NCI-H510A (cell line): ENCODE measurements around the gene FOSL1.

Source experiments
- DNase-seq: peaks from one replicate; lab custom pipeline; 2025; lab: John Stamatoyannopoulos, UW

The FOSL1 gene

DNA sequence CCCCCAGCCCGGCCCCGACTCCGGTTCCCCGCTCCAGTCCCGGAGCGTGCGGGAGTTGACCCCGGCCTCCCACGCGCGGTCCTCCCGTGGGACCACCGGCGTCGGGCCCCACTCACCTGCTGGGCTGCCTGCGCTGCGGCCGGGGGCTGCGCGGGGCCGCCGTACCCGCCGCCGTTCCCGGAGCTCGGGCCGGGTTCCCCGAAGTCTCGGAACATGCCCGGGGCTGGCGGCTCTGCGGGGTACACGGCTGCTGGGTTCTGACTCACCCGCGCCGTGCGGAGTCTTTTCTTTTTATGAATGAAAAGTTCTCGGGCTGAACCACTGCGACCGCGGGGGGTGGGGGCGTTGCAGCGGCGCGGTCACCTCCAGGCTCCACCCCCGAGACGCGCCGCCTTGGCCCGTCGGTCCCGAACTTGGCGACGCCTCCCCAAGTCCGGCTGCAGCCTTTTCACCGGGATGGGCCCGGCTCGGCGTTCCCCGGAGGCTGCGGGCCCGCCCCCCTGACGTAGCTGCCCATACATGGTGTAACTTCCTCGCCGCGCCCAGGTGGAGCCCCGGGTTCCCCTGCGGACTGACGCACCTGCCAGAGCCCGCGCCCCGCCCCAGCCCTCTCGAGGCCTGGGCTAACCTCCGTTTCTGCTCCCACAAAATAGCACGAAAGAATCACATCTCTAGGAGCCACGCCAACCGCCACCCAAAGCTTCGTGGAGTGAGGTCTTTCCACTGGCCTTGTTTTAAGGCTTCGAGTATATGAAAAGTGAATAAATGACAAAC is at the start of gene FOSL1:
Gene FOSL1, minus strand, starts transcription at position 264 of the 774 bp plus-strand sequence. Its CDS starts 49 bp downstream, at position 215.
- peak; percentile 92 for DNase-seq

DNA sequence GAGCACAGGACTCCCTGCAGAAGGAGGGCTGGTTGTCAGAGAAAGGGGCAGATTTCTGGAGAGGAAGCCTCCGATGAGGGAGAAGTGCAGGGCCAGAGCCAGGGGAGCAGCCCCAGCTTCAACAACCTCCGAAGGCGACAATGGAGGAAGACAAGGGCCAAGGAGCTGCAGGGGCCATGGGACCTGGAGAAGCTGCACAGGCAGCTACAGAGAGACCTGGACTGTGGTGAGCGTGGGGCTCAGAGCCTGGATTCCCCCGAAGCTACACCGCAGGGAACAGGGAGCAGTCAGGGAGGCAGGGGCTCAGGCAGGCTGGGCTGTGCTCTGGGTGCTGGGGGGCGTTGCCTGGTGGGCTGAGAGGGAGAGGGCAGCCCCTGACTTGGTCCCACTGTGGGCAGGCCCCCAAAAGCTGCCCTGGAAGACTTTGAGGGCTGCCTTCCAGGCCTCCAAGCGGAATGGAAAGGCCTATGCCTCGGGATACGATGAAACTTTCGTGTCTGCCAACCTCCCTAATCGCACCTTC is 47.5 kb upstream of the FOSL1 start:
- no peak for DNase-seq

DNA sequence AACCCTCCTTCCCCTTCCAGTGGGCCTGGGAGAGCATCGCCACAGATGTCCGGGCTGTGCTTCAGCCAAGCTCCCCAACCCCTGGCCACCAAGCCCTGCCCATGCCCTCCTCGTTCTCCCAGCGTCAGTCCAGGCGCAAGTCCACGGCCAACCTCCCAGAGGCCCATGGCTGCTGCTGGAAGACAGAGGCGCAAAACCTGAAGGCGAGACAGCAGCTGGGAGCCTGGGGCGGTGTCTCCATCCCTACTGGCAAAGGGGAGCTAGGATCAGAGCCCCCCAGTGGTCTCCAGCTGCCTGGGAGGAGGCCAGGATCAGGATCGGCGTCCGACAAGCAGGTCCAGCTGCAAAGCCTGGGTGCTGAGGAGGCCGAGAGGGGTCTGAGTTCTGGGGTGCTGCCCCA is 46.9 kb upstream of the FOSL1 start:
- no peak for DNase-seq

DNA sequence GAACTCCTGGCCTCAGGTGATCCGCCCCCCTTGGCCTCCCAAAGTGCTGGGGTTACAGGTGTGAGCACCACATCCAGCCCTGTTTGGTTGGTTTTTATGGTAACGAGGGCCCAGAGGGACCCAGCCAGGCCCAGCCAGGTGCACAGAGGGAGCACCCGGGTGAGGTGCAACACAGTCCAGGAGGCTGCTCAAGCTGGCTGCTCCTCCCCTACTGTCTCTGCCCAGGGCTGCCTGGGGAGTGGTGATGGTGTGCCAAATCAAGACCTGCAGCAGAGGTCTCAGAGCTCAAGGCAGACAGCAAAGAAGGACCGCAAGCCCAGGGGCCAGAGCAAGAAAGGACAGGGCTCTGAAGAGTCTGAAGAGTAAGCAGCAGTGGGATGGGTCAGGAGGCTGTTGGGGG is 46.5 kb upstream of the FOSL1 start:
- no peak for DNase-seq

DNA sequence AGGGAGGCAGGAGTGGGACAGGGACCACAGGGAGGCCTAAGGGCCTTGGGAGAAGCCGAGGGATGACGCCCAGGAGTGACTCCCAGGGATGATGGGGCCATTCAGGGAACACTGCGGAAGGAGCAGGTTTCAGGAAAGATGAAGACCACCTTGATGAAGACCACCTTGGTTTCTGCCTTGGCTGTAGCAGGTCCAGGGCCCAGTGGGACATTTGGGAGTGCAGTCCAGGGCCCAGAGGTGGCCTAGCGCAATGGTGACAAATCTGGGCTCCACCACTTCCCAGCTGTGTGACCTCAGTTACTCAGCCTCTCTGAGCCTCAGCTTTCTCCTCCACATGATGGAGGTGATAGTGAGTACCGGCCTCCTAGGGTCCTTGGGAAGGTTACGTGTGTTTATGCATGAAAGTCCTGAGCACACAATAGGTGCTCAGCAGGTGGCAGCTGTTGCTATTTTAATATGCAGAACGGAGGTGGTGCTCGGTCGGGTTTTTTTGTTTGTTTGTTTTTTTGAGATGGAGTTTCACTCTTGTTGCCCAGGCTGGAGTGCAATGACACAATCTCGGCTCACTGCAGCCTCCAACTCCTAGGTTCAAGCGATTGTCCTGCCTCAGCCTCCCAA is 45.9 kb upstream of the FOSL1 start:
- peak; percentile 27 for DNase-seq

DNA sequence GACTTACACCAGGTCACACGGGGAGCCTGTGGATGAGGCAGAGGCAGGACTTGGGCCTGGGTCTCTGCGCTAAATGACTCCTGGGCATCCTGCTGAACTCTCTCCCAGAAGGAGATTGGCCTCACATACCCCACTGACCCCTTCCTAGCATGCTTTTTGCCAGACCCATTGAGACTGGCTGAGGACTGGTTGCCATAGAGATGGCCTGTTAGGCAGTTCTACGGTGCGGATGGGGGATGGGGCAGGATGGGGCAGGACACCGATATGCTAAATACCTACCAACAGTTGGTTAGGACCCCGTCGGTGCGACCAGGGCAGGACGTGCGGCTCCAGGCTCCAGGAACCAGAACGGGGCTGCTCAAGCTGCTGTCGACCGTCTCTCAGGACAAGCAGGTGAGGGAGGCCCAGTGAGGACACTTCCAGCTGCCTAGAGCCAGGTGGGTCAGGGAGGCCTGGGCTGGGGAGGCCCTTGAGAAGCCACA is 45.3 kb upstream of the FOSL1 start, which contains the start of gene TSGA10IP:
Gene TSGA10IP, plus strand, starts transcription at position 51 of the 482 bp plus-strand sequence. Its CDS starts 196 bp downstream, at position 247.
- DNase-seq = no peak

DNA sequence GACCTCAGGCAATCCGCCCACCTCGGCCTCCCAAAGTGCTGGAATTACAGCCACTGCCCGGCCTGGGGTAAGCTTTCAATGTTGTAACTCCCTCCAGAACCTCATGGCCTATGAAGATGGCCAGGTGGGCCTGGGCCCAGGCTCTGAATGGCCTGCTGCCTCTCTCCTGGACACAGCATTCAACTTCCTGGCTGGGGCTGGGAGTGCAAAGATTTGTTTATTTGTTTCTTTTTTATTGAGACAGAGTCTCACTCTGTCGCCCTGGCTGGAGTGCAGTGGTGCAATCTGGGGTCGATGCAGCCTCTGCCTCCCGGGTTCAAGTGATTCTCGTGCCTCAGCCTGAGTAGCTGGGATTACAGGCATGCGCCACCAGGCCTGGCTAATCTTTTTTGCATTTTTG is 44.6 kb upstream of the FOSL1 start:
- DNase-seq = no peak

DNA sequence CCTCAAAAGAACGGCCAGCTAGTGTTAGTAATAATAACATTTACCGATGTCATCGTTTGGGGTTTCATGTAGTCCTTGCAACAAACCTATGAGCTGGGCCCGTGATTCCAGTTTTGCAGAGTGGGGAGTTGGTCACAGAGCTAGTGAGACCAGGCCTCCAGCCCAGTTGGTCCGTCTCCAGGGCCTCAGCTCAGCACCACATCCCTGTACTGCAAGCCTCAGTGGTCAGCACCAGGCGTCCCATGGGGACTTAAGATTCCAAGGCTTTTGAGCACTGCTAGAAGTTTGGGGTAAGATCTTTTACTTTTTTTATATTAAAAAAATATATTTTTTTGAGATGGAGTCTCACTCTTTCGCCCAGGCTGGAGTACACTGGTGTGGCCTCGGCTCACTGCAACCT is 44.0 kb upstream of the FOSL1 start:
- DNase-seq = no peak

DNA sequence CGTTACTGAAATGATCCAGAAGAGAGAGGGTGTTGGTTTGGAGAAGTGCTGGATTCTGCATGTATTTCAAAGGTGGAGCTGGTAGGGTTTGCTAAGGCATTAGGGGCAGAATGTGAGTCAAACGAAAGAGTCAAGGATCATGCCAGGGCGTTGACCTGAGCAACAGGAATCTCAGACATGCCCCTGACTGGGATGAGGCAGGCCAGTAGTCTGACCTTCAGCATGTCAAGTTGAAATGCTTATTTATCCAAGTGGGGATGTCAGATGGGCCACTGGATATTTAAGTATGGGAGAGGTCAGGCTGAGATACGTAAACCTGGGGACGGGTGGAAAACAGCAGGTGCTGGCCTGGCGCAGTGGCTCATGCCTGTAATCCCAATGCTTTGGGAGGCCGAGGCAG is 42.3 kb upstream of the FOSL1 start:
- DNase-seq = no peak

DNA sequence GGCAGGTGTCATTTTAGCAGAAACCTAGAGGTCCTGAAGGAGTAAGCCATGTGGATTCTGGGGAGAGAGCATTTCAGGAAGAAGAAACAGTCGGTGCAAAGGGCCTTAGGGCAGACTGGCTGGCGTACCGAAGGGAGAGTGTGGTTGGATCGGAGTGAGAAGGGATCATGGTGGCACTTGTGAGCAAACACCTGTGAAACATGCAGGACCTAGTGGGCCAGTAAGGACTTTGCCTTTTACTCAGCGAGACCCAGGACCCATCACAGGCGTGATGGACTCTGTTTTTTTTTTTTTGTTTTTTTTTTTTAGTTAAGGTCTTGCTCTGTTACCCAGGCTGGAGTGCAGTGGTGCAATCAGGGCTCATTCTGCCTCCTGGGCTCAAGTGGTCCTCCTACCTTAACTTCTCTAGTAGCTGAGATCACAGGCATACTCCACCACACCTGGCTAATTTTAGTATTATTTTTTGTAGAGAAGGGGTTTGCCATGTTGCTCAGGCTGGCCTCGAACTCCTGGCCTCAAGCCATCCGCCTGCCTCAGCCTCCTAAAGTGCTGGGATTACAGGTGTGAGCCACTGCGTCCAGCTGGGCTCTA is 41.6 kb upstream of the FOSL1 start:
- DNase-seq = no peak

DNA sequence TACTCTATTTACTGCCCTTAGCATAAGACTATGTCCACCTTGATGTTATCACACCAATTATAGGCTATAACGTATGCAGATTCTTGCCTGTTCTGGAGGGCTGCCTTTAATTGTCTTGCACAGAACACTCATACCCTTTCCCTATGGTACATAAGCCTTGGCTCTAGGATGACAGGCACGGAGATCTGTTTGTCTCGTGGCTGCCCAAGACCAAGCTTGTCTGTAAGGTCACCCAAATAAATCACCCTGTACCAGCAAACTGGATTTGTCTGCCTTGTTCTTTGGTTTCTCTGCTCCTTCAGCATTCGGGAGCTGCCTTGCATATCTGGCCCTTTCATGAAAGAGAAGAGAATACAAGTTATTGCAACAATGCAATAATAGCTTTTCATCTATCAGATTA is 37.6 kb upstream of the FOSL1 start:
- DNase-seq = no peak

DNA sequence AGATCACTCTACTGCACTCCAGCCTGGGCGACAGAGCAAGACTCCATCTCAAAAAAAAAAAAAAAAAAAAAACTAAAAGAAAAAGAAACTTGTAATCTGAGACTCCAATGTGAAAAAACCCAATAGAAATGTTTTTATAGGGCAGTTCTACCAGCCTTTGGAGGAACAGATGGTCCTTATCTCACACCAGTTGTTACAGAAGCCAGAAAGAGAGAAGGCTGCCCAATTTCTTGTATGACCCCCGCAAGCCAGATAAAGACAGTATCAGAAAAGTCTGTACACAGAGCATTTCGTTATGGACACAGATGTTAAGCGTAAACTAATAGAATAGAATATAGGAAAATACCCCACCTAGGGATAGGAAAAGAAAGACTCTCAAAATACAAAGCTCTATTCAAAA is 33.8 kb upstream of the FOSL1 start:
- DNase-seq = no peak

DNA sequence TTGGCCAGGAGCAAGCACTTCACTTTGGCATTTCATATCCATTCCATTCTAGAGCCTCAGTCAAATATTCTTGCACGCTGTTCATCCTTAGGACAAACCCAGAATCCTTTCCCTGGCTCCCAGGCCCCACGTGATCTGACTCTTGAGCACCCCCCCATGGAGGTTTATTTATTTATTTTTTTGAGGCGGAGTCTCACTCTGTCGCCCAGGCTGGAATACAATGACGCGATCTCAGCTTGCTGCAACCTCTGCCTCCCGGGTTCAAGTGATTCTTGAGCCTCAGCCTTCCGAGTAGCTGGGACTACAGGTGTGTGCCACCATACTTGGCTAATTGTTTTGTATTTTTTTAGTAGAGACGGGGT is 32.4 kb upstream of the FOSL1 start:
- peak; percentile 41 for DNase-seq

DNA sequence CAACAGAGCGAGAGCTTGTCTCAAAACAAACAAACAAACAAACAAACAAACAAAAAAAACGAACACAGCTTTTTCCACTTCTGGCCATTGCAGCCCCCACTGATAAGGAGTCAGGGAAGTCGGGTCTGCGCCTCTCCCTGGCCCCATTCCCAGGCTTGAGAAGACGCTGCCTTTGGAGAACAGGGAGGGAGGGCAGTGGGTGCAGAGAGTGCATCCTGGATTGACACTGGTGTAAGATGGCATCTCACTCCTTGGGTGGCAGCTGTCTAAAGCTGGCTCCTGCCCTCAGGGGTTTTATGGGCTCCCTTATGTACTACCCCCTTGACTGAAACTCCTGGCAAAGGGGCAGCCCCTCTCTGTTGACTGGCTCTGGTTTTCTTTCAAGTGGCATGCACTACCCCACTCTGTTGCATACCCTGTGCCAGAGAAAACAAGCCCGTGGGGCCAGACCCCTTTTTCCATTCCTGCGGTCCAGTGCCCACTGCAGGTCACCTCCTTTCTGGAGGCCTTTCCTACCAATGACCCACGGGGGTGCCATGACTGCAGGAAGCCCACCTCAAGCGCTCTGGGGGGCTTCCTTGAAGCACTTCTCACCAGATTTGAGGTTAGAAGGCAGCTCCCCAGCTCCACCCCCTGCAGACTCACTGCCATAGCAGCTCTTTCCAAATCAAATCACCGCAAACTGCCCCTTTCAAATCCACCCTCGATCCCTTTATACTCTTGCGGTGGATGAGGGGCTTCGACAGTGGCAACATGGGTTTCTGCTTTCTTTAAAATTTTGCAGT is 31.8 kb upstream of the FOSL1 start:
- no peak for DNase-seq

DNA sequence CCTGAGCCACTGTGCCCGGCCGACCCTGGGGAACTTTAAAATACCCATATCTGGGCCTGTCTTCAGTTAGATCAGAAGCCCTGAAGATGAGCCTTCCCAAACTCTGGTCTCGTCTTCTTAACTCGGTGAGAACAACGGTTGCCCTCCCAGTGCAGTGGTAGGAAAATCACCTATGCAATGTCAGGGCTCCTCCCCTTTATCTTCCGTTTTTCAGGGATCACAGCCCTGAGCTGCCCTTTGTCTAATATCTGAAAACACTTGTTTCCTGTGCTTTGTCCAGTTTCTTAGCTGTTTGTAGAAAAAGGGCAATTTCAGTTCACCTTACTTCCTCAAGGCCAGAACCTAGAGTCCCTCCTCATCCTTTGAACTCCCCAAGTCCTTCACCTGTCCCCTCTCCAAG is 28.5 kb upstream of the FOSL1 start:
- no peak for DNase-seq

DNA sequence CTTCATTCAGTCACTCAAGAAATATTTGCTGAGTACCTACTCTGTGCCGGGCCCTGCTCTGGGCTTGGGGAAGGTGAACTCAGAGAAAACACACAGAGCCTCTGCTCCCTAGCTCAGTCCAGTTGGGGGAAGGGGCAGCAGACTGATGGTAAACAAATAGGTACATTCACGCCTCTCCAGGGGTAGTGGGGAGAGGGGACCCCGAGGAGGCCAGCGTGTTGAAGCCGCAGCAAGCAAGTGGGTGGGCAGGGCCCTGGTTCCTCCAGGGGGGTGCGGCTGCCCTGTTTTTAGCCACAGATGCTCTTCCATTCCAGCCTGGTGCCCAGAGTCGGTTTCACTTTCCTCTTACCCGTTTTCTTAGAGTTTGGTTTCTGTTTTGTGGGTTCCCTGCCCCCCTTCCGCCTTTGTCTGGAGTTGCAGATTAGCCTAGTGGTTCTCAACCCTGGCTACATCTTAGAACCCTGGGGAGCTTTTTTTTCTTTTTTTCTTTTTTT is 27.8 kb upstream of the FOSL1 start:
- no peak for DNase-seq

DNA sequence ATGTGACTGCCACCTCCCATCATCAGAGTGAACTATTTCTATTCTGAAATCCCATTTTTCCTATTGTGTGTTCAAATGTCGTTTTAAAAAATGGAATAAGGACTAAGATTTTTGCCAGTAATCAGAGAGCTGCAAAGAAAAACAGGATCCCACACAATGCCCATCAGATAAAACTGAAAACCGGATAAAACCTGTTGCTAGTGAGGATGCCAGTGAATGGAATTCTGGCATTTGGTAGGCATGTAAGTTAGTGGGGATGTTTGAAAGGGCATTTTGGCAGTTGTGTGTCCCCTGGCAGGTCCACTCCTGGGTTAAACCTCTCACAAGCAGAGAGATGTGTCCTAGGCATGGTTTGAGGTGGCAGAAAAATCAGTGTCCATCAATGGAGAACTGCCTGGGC is 25.2 kb upstream of the FOSL1 start:
- no peak for DNase-seq

DNA sequence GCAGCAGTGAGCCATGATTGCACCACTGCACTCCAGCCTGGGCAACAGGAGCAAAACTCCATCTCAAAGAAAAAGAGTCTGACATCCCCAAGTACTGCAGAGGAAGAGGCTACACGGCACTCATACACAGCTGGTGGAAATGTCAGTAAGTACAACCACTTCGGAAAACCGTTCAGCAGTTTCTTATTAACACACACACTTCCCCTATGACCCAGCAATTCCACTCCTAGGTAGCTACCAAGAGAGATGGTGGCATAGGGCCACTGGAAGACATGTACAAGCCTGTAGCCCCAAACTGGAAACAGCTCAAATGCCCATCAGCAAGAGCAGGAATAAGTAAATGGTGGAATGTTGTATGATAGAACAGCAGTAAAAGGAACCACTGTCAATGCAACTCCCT is 22.4 kb upstream of the FOSL1 start:
- DNase-seq = no peak

DNA sequence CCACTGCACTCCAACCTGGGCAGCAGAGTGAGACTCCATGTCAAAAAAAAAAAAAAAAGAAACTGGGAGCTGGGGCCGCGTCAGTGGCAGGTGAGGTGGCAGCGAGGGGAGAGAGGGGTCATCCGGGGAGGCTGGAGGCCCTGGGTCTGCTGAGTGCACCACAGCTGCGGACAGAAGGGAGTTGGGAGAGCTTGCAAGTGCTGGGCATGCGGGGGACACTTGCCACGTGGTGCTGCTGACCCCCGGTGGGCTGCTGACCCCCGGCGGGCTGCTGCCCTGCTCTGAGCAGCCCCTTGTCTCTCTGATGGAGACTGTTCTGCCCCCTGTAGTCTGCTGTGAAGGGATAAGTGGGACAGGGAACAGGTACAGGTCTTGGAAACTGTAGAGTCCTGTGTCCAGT is 21.7 kb upstream of the FOSL1 start:
- no peak for DNase-seq

DNA sequence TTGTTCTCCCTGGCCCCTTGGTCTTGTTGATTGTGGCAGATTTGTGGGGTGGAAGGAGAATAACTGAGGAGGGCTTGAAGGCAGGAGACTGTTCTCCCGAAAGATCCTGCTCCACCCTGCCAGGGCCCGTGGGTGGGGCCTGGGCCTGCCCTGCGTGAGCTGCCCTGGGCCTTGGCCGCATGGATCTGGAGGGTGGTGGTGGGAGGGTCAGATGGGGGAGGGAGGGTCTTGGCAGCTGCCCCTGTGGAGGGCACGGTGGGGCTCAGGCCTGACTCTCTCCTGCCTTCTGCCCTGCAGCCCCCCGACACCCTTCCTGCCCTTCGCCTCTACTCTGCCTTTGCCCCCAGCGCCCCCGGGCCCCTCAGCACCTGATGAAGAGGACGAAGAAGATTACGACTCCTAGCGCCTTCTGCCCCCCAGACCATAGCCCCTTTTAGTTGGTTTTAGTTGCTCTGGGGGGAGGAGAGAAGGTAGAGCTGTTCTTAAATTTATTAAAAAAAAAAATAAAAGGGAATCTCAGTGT is 20.9 kb upstream of the FOSL1 start:
- no peak for DNase-seq

DNA sequence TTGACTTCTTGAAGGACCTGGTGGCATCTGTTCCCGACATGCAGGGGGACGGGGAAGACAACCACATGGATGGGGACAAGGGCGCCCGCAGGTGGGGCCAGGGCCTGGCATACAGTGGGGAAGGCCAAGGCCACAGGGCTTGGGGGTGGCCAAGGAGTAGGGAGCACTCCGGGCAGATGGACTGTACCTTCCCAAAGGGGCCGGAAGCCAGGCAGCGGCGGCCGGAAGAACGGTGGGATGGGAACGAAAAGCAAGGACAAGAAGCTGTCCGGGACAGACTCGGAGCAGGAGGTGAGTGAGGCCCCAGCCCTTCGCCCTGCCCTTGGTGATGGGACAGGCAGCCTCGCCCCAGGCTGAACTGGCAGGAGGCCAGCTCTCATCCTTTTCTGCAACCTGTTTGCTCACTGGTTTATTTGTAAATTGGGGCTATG is 20.2 kb upstream of the FOSL1 start:
- DNase-seq = no peak
